Duodenal mucosa (tissue), 2 donors: ENCODE data around the gene ACTR3.

ENCODE experiments used
- H3K27ac ChIP-seq: one replicate; pipeline ENCODE4 v1.7.0; 2013; ENCODE audit warnings: low read depth, low read length
- H3K27me3 ChIP-seq, 2 donors: one replicate each; pipeline ENCODE4 v1.7.0; 2013; ENCODE audit warnings: low read length in 2 of 2, control low read depth in 1 of 2; ENCODE audit not compliant: insufficient read depth in 2 of 2, control insufficient read depth in 1 of 2
- H3K36me3 ChIP-seq, 2 donors: one replicate each; pipeline ENCODE4 v1.7.0; 2013; ENCODE audit warnings: low read length in 2 of 2, control low read depth in 1 of 2; ENCODE audit not compliant: insufficient read depth in 2 of 2, control insufficient read depth in 1 of 2
- H3K4me1 ChIP-seq, 2 donors: one replicate each; pipeline ENCODE4 v1.7.0; 2013; ENCODE audit warnings: low read length in 2 of 2, control low read depth in 1 of 2; ENCODE audit not compliant: insufficient read depth in 2 of 2, control insufficient read depth in 1 of 2
- H3K4me3 ChIP-seq, 2 donors: one replicate each; pipeline ENCODE4 v1.7.0; 2013; ENCODE audit warnings: low read length in 2 of 2, low read depth in 1 of 2
- H3K9ac ChIP-seq, 2 donors: one replicate each; pipeline ENCODE4 v1.7.0; 2013; ENCODE audit warnings: low read length in 2 of 2, low read depth in 1 of 2
- H3K9me3 ChIP-seq, 2 donors: one replicate each; pipeline ENCODE4 v1.7.0; 2013; ENCODE audit warnings: low read length in 2 of 2, control low read depth in 1 of 2; ENCODE audit not compliant: control insufficient read depth in 1 of 2

Gene ACTR3

DNA sequence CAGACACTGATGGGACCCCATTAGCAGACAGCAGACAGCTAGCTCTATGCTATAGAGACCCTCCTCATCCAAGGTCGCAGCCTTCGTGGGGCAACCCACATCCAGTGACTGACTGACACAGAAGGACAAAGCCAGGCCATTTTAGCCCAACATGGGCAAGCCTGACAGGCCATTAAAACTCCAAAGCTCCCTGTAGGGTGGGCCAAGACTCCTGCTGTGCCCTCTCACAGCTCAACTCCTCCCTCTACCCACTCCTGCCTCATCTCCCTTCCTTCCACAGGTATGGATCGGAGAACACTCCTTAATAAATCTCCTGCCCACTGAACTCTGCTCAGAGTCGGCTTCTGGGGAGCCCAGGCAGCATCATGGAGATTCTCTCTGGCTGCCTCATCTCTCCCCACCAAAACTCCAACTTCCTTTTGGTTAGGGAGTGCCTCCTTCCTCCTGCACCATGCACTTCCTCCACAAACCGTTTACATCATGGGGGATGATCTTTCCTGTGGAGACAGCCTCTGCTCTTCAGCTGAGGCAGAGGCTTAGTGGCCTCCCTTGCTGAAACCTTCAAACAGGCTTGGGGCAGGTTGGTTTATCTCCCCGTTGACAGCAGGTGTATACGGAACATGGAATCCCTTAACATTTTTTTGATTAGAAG is 86.5 kb downstream of the ACTR3 start:
- Histone ChIP-seq H3K4me3 (no peak overlapping the region), H3K4me1 (peaks cover 4 to 10% of the 10 kb centered on the region in 2 donors), H3K9ac (no peak overlapping the region), H3K9me3 (no peaks in the 10 kb centered on the region), H3K27ac (no peak overlapping the region), H3K27me3 (no peaks in the 10 kb centered on the region), H3K36me3 (peaks cover 0 to 2% of the 10 kb centered on the region in 2 donors)

DNA sequence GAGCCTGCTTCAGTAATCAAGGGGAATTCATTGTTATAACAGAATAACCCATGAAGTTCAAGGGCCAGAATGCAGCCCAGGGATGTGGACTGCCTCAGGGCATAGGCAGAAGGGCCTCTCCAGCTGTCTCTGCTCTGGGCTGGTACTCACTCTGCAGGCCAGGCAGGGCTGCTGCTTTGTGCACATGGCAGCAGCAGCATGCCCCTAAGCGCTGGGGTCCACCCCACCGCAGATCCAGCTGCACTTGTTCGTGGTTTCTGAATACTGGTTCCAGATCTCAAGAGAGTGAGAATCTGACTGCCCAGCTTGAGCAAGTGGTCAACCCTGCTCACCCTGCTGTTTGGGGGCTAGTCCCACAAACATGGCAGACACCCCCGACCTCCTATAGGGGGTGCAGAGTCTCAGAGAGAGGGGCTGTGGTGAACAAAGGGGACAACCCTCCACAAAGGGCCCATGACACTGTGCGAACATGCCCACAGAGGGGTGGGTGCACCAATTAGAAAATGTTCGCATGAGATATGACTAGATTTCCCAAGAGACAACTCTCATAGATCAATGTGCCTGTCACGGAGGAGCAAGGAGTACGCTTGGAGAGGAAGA is 87.3 kb downstream of the ACTR3 start:
- Histone ChIP-seq H3K9me3 (no peaks in the 10 kb centered on the region), H3K9ac (no peak overlapping the region)

DNA sequence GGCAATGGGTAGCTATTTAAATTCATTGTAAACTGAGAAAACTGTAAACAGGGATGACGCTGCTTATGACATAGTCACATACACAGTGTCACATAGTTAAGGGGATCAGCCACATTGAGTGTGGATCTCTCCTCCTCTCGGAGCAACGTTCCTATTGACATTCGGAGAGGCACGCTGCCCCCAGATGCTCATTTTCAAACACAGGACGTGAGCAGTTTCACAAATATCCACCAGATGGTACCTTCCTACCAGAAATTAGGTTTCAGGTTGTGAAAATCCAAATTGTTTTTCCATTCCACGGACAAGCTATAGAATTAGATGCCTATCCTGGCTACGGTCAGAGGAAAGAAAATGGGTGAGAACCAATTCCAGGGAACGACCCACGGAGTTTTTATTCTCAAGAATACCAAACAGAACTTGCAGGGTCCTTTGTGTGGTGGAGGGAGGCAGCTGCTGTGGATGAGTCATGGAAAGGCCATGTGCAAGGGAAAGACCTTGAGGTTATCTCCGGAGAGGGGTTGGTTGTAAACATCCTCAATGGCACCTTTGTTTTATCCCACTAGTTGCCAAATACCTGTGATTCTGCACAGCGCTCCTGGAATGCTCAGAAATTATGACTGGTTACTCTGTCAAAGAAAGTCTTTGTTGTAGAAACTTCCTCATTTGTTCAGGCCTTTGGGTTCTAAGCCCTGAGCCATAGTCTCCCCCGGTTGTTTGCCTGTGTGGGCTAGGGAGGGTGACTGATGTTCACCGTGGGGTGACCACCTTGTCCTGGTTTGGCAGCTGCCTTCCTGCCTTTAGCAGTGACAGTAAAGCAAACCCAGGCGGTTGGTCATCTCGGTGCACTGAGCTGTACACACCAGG is 88.0 kb downstream of the ACTR3 start:
- Histone ChIP-seq H3K4me3 (no peak overlapping the region), H3K4me1 (peaks cover 4 to 10% of the 10 kb centered on the region in 2 donors), H3K9ac (no peak overlapping the region), H3K27me3 (no peaks in the 10 kb centered on the region), H3K36me3 (peaks cover 0 to 2% of the 10 kb centered on the region in 2 donors), H3K9me3 (no peaks in the 10 kb centered on the region), H3K27ac (no peak overlapping the region)

More for the DNA sequence above, 87.3 kb downstream of the ACTR3 start:
- Histone ChIP-seq H3K36me3 (peaks cover 0 to 2% of the 10 kb centered on the region in 2 donors), H3K4me3 (no peak overlapping the region), H3K27ac (no peak overlapping the region), H3K4me1 (peaks cover 4 to 10% of the 10 kb centered on the region in 2 donors), H3K27me3 (no peaks in the 10 kb centered on the region)

DNA sequence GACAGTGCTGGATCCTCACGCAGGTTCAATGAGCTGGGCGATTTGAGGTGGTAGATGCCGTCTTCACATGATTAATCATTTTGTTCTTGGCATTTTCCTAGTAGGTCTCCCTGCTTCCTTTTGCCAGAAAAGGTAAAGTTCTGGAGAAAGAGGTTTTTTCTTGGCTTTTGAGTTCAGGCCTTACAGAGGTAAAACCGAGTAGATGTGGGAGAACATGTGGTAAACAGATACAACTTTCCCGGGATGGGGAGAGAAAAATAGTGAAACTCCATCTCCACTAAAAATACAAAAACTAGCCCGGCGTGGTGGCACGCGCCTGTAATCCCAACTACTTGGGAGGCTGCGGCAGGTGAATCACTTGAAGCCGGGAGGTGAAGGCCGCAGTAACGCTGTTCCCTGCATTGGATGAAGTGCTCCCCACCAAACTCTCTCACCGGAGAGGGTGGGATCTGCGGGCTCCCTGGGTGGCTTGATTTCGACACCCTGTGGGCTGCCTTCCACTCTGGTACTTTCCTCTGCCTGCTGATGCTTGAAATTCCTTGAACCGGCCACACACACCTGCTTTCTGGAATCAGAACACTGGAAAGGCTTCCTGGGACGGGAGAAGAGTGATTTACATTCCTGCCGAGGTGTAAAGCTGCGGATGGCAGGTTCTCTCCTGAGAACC is 88.8 kb downstream of the ACTR3 start:
- Histone ChIP-seq H3K36me3 (peaks cover 0 to 2% of the 10 kb centered on the region in 2 donors), H3K4me1 (peaks cover 4 to 10% of the 10 kb centered on the region in 2 donors), H3K27me3 (no peaks in the 10 kb centered on the region), H3K27ac (no peak overlapping the region), H3K9me3 (no peaks in the 10 kb centered on the region), H3K9ac (no peak overlapping the region), H3K4me3 (no peak overlapping the region)

DNA sequence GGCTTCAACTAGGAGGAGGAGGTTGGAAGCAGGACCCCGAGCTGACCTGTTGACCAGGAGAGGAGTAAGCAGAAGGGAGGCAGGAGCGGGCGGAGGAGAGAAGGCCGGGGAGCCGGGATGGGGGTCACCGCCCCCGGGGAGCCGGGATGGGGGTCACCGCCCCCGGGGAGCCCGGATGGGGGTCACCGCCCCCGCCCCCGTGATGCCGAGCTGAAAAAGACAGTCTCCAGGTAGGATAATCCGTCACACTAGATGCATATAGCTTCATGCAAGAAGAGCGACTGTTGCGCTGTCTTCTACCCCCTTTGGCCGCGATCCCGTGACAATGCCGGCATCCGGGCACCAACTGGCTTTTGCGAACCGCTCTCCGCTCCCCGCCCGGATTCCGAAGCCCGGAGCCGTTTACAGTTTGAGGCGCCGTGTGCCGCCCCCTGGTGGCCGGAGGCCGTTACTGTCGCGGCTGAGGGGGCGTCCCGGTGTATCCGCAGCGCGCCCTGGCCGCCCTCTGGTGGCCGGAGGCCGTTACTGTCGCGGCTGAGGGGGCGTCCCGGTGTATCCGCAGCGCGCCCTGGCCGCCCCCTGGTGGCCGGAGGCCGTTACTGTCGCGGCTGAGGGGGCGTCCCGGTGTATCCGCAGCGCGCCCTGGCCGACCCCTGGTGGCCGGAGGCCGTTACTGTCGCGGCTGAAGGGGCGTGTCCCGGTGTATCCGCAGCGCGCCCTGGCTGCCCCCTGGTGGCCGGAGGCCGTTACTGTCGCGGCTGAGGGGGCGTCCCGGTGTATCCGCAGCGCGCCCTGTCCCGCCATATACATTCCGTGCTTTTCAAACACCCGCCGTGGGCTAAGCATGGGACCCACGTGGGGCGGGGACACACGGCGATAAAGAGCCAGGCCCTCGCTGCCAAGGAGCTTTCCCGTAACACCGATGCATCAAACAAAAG is 89.6 kb downstream of the ACTR3 start:
- Histone ChIP-seq H3K36me3 (no peaks in the 10 kb centered on the region), H3K4me3 (no peak overlapping the region), H3K9ac (no peak overlapping the region), H3K27me3 (no peaks in the 10 kb centered on the region), H3K4me1 (peaks cover 4 to 10% of the 10 kb centered on the region in 2 donors), H3K9me3 (no peaks in the 10 kb centered on the region), H3K27ac (no peak overlapping the region)

DNA sequence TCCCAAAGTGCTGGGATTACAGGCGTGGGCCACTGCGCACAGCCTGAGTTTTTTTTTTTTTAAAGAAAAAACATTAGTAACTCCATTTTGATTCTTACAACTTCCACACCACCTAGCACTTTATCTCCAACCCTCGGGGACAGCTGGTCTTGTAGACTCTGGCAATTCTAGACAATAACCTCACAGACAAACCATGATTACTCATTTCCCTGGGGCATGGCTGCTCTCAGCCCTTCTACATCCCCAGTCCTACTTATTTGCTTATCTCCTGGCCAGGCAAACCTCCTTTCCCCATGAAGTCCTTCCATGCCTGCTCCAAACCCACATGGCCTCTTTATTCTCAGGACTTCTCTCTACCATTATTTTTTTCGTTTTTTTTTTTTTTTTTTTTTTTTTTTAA is 91.1 kb downstream of the ACTR3 start:
- Histone ChIP-seq H3K27ac (no peak overlapping the region), H3K27me3 (no peaks in the 10 kb centered on the region), H3K9ac (no peak overlapping the region), H3K36me3 (no peaks in the 10 kb centered on the region), H3K9me3 (no peaks in the 10 kb centered on the region), H3K4me1 (peaks cover 4 to 10% of the 10 kb centered on the region in 2 donors), H3K4me3 (no peak overlapping the region)

DNA sequence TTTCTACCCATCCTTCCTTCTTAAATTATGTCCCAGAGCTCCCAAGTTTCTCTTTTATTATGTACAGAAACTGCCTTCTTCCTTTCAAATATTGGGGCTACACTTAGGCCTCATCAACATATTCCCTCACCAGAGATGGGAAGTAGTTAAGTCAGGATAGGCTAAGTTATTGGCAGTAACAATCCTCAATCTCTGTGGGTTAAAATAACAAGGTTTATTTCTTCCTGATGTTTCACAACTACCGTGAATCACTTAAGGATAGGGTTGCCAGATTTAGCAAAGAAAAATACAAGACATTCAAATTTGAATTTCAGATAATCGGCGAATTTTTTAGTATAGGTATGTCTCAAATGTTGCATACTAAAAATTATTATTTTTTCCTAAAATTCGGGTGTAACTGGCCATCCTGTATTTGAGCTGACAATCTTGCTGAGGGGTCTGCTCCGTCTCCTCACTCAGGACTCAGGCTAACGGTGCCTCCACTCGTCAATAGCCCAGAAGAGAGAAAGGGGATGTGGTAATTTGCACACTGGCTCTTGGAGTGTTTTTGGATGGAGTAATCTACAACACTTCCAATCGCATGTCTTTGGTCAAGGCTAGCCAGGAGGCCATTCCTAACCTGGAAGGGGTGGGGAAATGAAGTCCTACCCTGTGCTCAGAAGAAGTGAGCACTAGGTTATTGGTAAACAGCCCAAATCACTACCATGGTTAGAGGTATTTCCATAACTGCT is 91.7 kb downstream of the ACTR3 start:
- Histone ChIP-seq H3K36me3 (no peaks in the 10 kb centered on the region), H3K27ac (no peak overlapping the region), H3K9ac (no peak overlapping the region)

DNA sequence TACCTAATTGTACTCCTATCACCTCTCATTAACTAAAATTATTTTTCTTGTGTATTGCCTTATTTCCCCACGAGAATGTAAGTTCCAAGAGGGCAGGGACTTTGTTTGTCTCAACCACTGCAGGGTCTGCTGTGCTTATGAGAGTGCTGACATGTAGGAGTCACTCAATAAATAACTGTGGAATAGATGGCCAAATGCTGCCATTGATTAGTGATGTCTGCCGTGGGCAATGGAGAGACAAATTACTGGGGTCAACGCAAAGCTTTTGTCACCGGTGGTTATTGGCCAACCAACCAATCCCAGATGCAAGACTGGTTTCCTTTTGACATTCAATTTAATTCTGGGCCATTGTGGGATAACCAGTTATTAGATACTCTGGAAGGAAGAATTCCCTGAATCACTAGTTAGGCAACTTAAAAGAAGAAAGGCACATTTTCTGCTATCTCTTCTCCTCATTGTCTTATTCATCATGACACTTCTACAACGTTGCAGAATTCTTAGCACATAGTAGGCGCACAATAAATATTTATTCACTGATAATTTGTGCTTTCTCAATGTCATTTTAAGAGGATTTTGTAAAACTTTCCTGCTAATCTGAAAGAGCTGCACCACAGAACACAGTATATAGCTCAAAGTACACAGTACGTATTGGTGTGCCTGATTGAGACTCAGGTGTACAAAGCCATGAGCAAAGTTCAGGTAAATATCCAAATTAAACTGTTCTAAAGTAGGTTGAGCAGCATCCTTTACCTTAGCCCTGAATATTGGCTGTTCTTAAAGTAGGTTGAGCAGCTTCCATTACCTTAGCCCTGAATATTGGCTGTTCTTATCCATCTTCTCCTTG is 95.9 kb downstream of the ACTR3 start:
- no peak overlapping the region for H3K27ac ChIP-seq
- H3K4me1 ChIP-seq: no peaks in the 10 kb centered on the region
- no peak overlapping the region for H3K9ac ChIP-seq
- H3K9me3 ChIP-seq: no peaks in the 10 kb centered on the region
- H3K27me3 ChIP-seq: no peaks in the 10 kb centered on the region
- no peaks in the 10 kb centered on the region for H3K36me3 ChIP-seq
- H3K4me3 ChIP-seq: no peak overlapping the region

More for the DNA sequence above, 91.7 kb downstream of the ACTR3 start:
- H3K4me3 ChIP-seq: no peak overlapping the region
- peaks cover 4 to 10% of the 10 kb centered on the region in 2 donors for H3K4me1 ChIP-seq
- no peaks in the 10 kb centered on the region for H3K27me3 ChIP-seq
- H3K9me3 ChIP-seq: no peaks in the 10 kb centered on the region
